B cell (primary cell): ENCODE data around the gene FHDC1. TPM values are rescaled to one million over a fixed set of nuclear protein-coding genes. Genes with fewer than 3 reads are reported as not detected.

ENCODE experiments used
- ATAC-seq: fragments of 200-7000 bp; cut with Tn5 transposase; one replicate; pipeline ENCODE4 v1.10.0; 2021; ENCODE audit warnings: low read depth, mild to moderate bottlenecking, moderate number of reproducible peaks, moderate library complexity
- CTCF ChIA-PET: fragments of 350-600 bp; sonication (Branson Sonifier 250); formaldehyde crosslinking; loops from one replicate; lab custom pipeline; 2021; ENCODE audit warnings: antibody characterized with exemption, inconsistent platforms; lab: Charles Lee
- POLR2A ChIA-PET: fragments of 350-600 bp; sonication (Branson Sonifier 250); formaldehyde crosslinking; loops from one replicate; lab custom pipeline; 2021; ENCODE audit warnings: antibody characterized with exemption; lab: Charles Lee
- DNase-seq: peaks from one replicate; pipeline ENCODE4 v3.0.0; 2013
- H2AFZ ChIP-seq: 2 replicates; pipeline ENCODE4 v1.6.1; 2012; ENCODE audit warnings: mild to moderate bottlenecking, low read depth, low read length; ENCODE audit not compliant: insufficient read depth, poor library complexity, severe bottlenecking
- H3K27ac ChIP-seq, 2 donors: 1 replicate in 1 of 2; 2 replicates in 1 of 2; pipeline ENCODE4 v1.5.1; 2012 to 2013; ENCODE audit warnings: low read length in 2 of 2, mild to moderate bottlenecking in 2 of 2, moderate library complexity in 1 of 2
- H3K27me3 ChIP-seq, 4 experiments: fragments of 200-600 bp in 1 of 4; sonication (generic) in 1 of 4; replicated peaks in 1 of 4; 1 replicate in 2 of 4; 2 replicates in 2 of 4; pipeline versions ENCODE4 v1.6.1 to v1.7.0; 2013 to 2016; ENCODE audit warnings: low read length in 3 of 4, mild to moderate bottlenecking in 2 of 4, mixed read lengths in 1 of 4, moderate library complexity in 1 of 4; ENCODE audit not compliant: insufficient read depth in 4 of 4, control insufficient read depth in 3 of 4; ENCODE audit errors: control extremely low read depth in 1 of 4
- H3K36me3 ChIP-seq, 2 experiments: replicated peaks in 1 of 2; 1 replicate in 1 of 2; 2 replicates in 1 of 2; pipeline versions ENCODE4 v1.6.1 to v1.7.1; 2013; ENCODE audit warnings: low read length in 1 of 2; ENCODE audit not compliant: insufficient read depth in 2 of 2, control insufficient read depth in 1 of 2; ENCODE audit errors: control extremely low read depth in 1 of 2, extremely low read depth in 1 of 2
- H3K4me1 ChIP-seq, 2 donors: fragments of 200-600 bp in 1 of 2; sonication (generic) in 1 of 2; 1 replicate in 1 of 2; 2 replicates in 1 of 2; pipeline versions ENCODE4 v1.5.1 to v1.6.1; 2013 to 2017; ENCODE audit warnings: low read length in 2 of 2; ENCODE audit not compliant: control insufficient read depth in 2 of 2, insufficient read depth in 2 of 2
- H3K4me2 ChIP-seq: replicated peaks from 2 replicates; pipeline ENCODE3; 2012; ENCODE audit warnings: mild to moderate bottlenecking, low read depth, low read length; ENCODE audit not compliant: poor library complexity, severe bottlenecking
- H3K4me3 ChIP-seq, 5 experiments: fragments of 200-600 bp in 1 of 5; sonication (generic) in 1 of 5; 1 replicate in 3 of 5; 2 replicates in 2 of 5; pipeline versions ENCODE4 v1.5.1 to v1.7.0; 2011 to 2016; ENCODE audit warnings: low read length in 4 of 5, mild to moderate bottlenecking in 4 of 5, low read depth in 2 of 5, control low read depth in 1 of 5, moderate library complexity in 1 of 5; ENCODE audit not compliant: insufficient read depth in 1 of 5; ENCODE audit errors: control extremely low read depth in 1 of 5, extremely low read depth in 1 of 5
- H3K79me2 ChIP-seq: fragments of 200-600 bp; sonication (generic); one replicate; pipeline ENCODE4 v1.6.0; 2016; ENCODE audit warnings: low read length; ENCODE audit not compliant: control insufficient read depth, insufficient read depth
- H3K9ac ChIP-seq: fragments of 200-600 bp; sonication (generic); 2 replicates; pipeline ENCODE4 v1.6.1; 2017; ENCODE audit warnings: mild to moderate bottlenecking, low read length, moderate library complexity
- H3K9me3 ChIP-seq, 3 donors: one replicate each; pipeline versions ENCODE4 v1.6.1 to v1.7.1; 2013; ENCODE audit warnings: low read length in 2 of 3; ENCODE audit not compliant: control insufficient read depth in 2 of 3, insufficient read depth in 1 of 3; ENCODE audit errors: control extremely low read depth in 1 of 3
- H4K20me1 ChIP-seq: 2 replicates; pipeline ENCODE4 v1.6.0; 2012; ENCODE audit warnings: mild to moderate bottlenecking, low read length; ENCODE audit not compliant: insufficient read depth, control insufficient read depth, poor library complexity, severe bottlenecking
- H3K27ac Mint-ChIP-seq: one replicate; pipeline ENCODE4 v1.8.0; 2021; ENCODE audit warnings: mixed read lengths
- H3K27me3 Mint-ChIP-seq: one replicate; pipeline ENCODE4 v1.8.0; 2021; ENCODE audit warnings: mixed read lengths
- H3K4me1 Mint-ChIP-seq: one replicate; pipeline ENCODE4 v1.8.0; 2021; ENCODE audit warnings: mixed read lengths
- H3K4me3 Mint-ChIP-seq: one replicate; pipeline ENCODE4 v1.8.0; 2021; ENCODE audit warnings: mixed read lengths
- H3K9me3 Mint-ChIP-seq: one replicate; pipeline ENCODE4 v1.8.0; 2022; ENCODE audit warnings: mixed read lengths; ENCODE audit not compliant: insufficient read depth
- EZH2 ChIP-seq: IDR thresholded peaks from 2 replicates; pipeline ENCODE4 v1.6.1; 2012; ENCODE audit warnings: borderline replicate concordance, low read depth, mild to moderate bottlenecking, moderate library complexity, low read length; ENCODE audit not compliant: insufficient read depth, poor library complexity, severe bottlenecking
- WGBS: methylation state at CpG from one replicate; pipeline ENCODE4 v1.1.5; 2013; ENCODE audit warnings: missing lambda C conversion rate; ENCODE audit not compliant: insufficient coverage; 5-methylcytosine and 5-hydroxymethylcytosine counted together
- intact Hi-C: fragments of 100-400 bp; cut with micrococcal nuclease; formaldehyde crosslinking; loops from one replicate; pipeline ENCODE4 v1.10.0; 2022
- polyA plus RNA-seq: library from polyadenylated mRNA; depleted of rRNA; stranded (reverse); fragments of >200 nt; gene quantifications from 2 replicates; pipeline ENCODE4 v1.2.3, GENCODE V29; 2012
- total RNA-seq, 2 donors: library from RNA; stranded (reverse); fragments of 120-200 nt in 1 of 2; gene quantifications; 1 replicate in 1 of 2; 2 replicates in 1 of 2; pipeline versions ENCODE4 v1.2.3 to v1.2.4, GENCODE V29; 2013 to 2022
- TF ChIP-seq, protein P1 (sequence below): fragments of 200-600 bp; IDR thresholded peaks from one replicate; pipeline ENCODE4 v1.8.0; 2022; ENCODE audit warnings: antibody characterized with exemption, mild to moderate bottlenecking

FHDC1 gene
- total and polyA plus RNA-seq, 2 donors (not counting 1 experiment from before 2014, with no cell fraction given) = 0.13 to 0.57 TPM

DNA sequence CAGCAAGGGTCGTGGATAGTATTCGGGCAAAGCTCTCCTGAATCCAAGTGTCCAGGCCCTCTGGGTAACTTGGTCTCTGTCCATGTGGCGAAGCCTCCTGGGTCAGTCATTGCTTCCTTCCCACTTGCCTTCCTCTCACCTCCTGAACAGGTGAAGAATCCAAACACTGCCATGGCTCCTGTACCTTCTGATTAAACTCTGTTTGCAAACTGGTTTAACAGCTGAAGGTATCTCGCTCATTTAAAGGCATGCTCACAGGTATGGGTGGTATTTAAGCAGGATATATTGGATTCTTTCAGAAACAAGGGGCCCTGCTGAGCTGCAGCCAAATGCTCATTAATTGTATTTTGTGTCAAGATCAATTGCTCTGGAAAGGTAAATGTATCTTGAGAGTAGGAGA, 28.2 kb downstream of the FHDC1 start:
- no peak overlapping the region for H3K27ac ChIP-seq
- no peak overlapping the region for H3K9ac ChIP-seq
- intact Hi-C loops = no loop called here
- H3K4me1 ChIP-seq = no peaks in the 10 kb centered on the region
- H3K4me3 Mint-ChIP-seq = no peak overlapping the region
- H4K20me1 ChIP-seq = no peaks in the 10 kb centered on the region
- ChIA-PET CTCF (interaction anchor here (1.0 kb wide), 1 partner anchor 22 kb away, joined by 4 read pairs; no protein-coding TSS in a partner anchor), POLR2A (no interaction called here)
- no peak overlapping the region for H2AFZ ChIP-seq
- no peaks in the 10 kb centered on the region for H3K36me3 ChIP-seq
- DNase-seq (no peak), ATAC-seq (no peak)
- H3K4me2 ChIP-seq = no peak overlapping the region
- H3K9me3 Mint-ChIP-seq = no peaks in the 10 kb centered on the region
- no peaks in the 10 kb centered on the region for H3K27me3 Mint-ChIP-seq
- no peak overlapping the region for H3K27ac Mint-ChIP-seq
- TF ChIP-seq EZH2 = no peak
- TF ChIP-seq, protein P1, sequence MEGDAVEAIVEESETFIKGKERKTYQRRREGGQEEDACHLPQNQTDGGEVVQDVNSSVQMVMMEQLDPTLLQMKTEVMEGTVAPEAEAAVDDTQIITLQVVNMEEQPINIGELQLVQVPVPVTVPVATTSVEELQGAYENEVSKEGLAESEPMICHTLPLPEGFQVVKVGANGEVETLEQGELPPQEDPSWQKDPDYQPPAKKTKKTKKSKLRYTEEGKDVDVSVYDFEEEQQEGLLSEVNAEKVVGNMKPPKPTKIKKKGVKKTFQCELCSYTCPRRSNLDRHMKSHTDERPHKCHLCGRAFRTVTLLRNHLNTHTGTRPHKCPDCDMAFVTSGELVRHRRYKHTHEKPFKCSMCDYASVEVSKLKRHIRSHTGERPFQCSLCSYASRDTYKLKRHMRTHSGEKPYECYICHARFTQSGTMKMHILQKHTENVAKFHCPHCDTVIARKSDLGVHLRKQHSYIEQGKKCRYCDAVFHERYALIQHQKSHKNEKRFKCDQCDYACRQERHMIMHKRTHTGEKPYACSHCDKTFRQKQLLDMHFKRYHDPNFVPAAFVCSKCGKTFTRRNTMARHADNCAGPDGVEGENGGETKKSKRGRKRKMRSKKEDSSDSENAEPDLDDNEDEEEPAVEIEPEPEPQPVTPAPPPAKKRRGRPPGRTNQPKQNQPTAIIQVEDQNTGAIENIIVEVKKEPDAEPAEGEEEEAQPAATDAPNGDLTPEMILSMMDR = no peak
- no peak overlapping the region for H3K4me3 ChIP-seq
- H3K79me2 ChIP-seq = no peaks in the 10 kb centered on the region
- WGBS = 92% methylated on average over 4 of the region's 4 CpGs
- H3K27me3 ChIP-seq = no peaks in the 10 kb centered on the region
- H3K9me3 ChIP-seq = no peaks in the 10 kb centered on the region
- H3K4me1 Mint-ChIP-seq = peaks cover 3% of the 10 kb centered on the region

DNA sequence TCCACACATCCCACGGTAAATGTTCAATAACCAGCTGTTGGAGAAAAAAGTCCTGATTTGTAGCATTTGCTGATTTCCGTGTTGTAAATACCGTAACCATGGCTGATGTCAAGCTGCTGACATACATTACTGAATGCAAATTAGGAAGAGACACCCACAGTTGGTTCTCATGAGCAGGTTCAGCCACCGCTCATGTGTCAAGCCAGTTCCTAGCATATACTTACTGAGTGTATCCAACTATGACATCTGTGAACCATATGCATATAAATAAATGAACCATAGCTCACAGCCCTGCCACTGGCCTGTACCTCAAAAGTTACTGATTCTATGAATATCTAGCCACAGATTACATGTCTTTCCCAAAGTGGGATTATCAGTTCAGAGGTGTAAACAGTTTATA, 29.5 kb downstream of the FHDC1 start:
- no peak overlapping the region for H3K9ac ChIP-seq
- no peak overlapping the region for H3K4me2 ChIP-seq
- no peaks in the 10 kb centered on the region for H3K9me3 Mint-ChIP-seq
- TF ChIP-seq, protein P1 = no peak
- TF ChIP-seq EZH2 = no peak
- ChIA-PET CTCF (no interaction called here), POLR2A (no interaction called here)
- H3K27ac Mint-ChIP-seq = no peak overlapping the region
- WGBS = 100% methylated on average over 2 of the region's 4 CpGs
- H3K4me3 Mint-ChIP-seq = no peak overlapping the region
- intact Hi-C loops = no loop called here
- H3K4me1 Mint-ChIP-seq = peaks cover 3% of the 10 kb centered on the region
- H4K20me1 ChIP-seq = no peaks in the 10 kb centered on the region
- no peaks in the 10 kb centered on the region for H3K36me3 ChIP-seq
- ATAC-seq (no peak), DNase-seq (peak; percentile 44)
- no peaks in the 10 kb centered on the region for H3K4me1 ChIP-seq
- no peaks in the 10 kb centered on the region for H3K79me2 ChIP-seq
- no peak overlapping the region for H3K27ac ChIP-seq
- no peaks in the 10 kb centered on the region for H3K27me3 ChIP-seq
- no peaks in the 10 kb centered on the region for H3K9me3 ChIP-seq
- H3K27me3 Mint-ChIP-seq = no peaks in the 10 kb centered on the region
- H3K4me3 ChIP-seq = no peak overlapping the region
- H2AFZ ChIP-seq = no peak overlapping the region
